K562 (cell line): ENCODE results near the gene RACGAP1. TPM values are rescaled to one million over a fixed set of nuclear protein-coding genes. Genes with fewer than 3 reads are reported as not detected.
A peak's percentile ranks its signal among the peaks of the same experiment; 100 is the strongest.

ENCODE experiments used
- CREM ChIP-seq: IDR thresholded peaks from 2 replicates; pipeline ENCODE4 v1.6.1; 2014; ENCODE audit warnings: antibody characterized with exemption, low read depth
- HMG20B ChIP-seq: fragments of 250-450 bp; sonication (Bioruptor Pico); IDR thresholded peaks from 2 replicates; pipeline ENCODE4 v1.5.0; 2021; ENCODE audit warnings: mild to moderate bottlenecking
- ZFX ChIP-seq: sonication (generic); formaldehyde crosslinking; IDR thresholded peaks from 2 replicates; pipeline ENCODE4 v1.8.0; 2022; ENCODE audit warnings: mild to moderate bottlenecking, missing genetic modification reagents, moderate library complexity
- ZNF766 ChIP-seq: fragments of 200-800 bp; sonication (Bioruptor generic); conservative IDR thresholded peaks from 2 replicates; pipeline ENCODE4 v1.6.1; 2016; ENCODE audit warnings: missing genetic modification characterization, missing compliant biosample characterization
- polyA plus RNA-seq, 8 experiments: library from polyadenylated mRNA; depleted of rRNA in 4 of 8; stranded (reverse) in 5 of 8; unstranded in 3 of 8; fragments of >200 nt; fragmentation: Nextera tagmentation in 2 of 8; fragmentation: Illumina TruSeq in 1 of 8; extraction: Ambion mirVana in 2 of 8; extraction: Trizol in 1 of 8; gene quantifications; 2 replicates each; pipeline versions ENCODE4 v1.2.1 to v1.2.3, GENCODE V29; 2011 to 2014; ENCODE audit warnings: inconsistent platforms in 1 of 8, missing spikeins in 1 of 8
- total RNA-seq, 7 experiments: library from RNA; depleted of rRNA in 6 of 7; stranded (reverse); fragments of >200 nt in 6 of 7; fragmentation: Illumina TruSeq in 2 of 7; extraction: Trizol in 2 of 7; gene quantifications; 2 replicates each; pipeline versions ENCODE4 v1.2.1 to v1.2.3, GENCODE V29; 2011 to 2021; ENCODE audit warnings: low replicate concordance in 1 of 7
- TF ChIP-seq, protein P1 (sequence below): fragments of 200-800 bp; sonication (Bioruptor generic); IDR thresholded peaks from 2 replicates; pipeline ENCODE4 v1.6.1; 2017; ENCODE audit warnings: missing genetic modification characterization, missing compliant biosample characterization
- TF ChIP-seq, protein P2 (sequence below): sonication (generic); formaldehyde crosslinking; IDR thresholded peaks from 2 replicates; pipeline ENCODE4 v1.8.0; 2022; ENCODE audit warnings: mild to moderate bottlenecking, missing genetic modification reagents, borderline replicate concordance

The RACGAP1 gene
- total and polyA plus RNA-seq, 9 of the 15 experiments (the other 6 are each of a cell fraction or from before 2014, with no cell fraction given) = 56.4 to 92.9 (median 71.8) TPM

DNA sequence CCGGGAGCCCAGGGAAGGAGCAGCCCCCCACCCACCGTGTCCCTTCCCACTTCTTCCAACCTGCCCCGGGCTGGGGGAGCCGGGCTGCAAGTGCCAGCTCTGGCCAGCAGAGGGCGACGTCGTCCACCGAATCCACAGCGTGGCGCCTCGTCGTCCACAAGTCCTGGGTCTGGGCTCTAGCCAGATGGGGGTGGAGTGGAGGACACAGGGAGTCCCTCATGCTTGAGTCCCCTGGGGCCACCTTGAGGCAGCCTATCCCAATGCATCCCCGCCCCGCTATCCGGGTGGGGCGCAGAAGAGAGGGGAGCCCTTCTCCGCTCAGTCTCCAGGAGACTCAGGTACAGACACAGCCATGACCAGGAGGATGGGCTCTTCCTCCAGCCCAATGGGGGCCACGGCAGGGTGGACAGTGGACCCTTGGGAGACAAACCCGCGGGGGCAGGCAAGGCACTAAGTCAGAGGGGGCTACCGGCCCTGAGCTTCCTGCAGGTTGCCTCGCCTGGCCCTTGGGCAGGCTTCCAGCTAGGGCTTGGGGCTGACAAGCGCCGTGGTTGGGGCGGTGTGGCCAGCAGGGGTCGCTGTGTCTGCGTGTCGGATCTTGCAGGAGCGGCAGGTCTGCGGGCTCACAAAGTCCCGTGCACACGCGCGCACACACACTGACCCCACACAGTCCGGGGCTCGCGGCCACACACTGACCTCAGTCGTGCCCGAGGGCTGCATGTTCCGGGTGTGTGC lies 58.1 kb downstream of the RACGAP1 start (continued):
- TF ChIP-seq, protein P1, sequence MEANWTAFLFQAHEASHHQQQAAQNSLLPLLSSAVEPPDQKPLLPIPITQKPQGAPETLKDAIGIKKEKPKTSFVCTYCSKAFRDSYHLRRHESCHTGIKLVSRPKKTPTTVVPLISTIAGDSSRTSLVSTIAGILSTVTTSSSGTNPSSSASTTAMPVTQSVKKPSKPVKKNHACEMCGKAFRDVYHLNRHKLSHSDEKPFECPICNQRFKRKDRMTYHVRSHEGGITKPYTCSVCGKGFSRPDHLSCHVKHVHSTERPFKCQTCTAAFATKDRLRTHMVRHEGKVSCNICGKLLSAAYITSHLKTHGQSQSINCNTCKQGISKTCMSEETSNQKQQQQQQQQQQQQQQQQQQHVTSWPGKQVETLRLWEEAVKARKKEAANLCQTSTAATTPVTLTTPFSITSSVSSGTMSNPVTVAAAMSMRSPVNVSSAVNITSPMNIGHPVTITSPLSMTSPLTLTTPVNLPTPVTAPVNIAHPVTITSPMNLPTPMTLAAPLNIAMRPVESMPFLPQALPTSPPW (CRISPR knock-in tag) = peak; percentile 48; the same call in 1 of the 2 replicates
- TF ChIP-seq, protein P2, sequence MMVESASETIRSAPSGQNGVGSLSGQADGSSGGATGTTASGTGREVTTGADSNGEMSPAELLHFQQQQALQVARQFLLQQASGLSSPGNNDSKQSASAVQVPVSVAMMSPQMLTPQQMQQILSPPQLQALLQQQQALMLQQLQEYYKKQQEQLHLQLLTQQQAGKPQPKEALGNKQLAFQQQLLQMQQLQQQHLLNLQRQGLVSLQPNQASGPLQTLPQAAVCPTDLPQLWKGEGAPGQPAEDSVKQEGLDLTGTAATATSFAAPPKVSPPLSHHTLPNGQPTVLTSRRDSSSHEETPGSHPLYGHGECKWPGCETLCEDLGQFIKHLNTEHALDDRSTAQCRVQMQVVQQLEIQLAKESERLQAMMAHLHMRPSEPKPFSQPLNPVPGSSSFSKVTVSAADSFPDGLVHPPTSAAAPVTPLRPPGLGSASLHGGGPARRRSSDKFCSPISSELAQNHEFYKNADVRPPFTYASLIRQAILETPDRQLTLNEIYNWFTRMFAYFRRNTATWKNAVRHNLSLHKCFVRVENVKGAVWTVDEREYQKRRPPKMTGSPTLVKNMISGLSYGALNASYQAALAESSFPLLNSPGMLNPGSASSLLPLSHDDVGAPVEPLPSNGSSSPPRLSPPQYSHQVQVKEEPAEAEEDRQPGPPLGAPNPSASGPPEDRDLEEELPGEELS = no peak
- TF ChIP-seq ZFX (no peak), HMG20B (CRISPR knock-in tag) (no peak), CREM (peak; percentile 70), ZNF766 (CRISPR knock-in tag) (no peak)
